GM12801 (cell line): ENCODE results near the gene PDE4B.

ENCODE experiments used
- TF ChIP-seq, protein P1 (sequence below): IDR thresholded peaks from one replicate; pipeline ENCODE4 v1.5.1; 2011; ENCODE audit warnings: control low read depth; ENCODE audit not compliant: insufficient read length; ENCODE audit errors: extremely low read depth

PDE4B gene

GRCh38 chr1:66332548-66332901 lies 539.8 kb downstream of the PDE4B start:
- TF ChIP-seq, protein P1, sequence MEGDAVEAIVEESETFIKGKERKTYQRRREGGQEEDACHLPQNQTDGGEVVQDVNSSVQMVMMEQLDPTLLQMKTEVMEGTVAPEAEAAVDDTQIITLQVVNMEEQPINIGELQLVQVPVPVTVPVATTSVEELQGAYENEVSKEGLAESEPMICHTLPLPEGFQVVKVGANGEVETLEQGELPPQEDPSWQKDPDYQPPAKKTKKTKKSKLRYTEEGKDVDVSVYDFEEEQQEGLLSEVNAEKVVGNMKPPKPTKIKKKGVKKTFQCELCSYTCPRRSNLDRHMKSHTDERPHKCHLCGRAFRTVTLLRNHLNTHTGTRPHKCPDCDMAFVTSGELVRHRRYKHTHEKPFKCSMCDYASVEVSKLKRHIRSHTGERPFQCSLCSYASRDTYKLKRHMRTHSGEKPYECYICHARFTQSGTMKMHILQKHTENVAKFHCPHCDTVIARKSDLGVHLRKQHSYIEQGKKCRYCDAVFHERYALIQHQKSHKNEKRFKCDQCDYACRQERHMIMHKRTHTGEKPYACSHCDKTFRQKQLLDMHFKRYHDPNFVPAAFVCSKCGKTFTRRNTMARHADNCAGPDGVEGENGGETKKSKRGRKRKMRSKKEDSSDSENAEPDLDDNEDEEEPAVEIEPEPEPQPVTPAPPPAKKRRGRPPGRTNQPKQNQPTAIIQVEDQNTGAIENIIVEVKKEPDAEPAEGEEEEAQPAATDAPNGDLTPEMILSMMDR = no peak

DNA sequence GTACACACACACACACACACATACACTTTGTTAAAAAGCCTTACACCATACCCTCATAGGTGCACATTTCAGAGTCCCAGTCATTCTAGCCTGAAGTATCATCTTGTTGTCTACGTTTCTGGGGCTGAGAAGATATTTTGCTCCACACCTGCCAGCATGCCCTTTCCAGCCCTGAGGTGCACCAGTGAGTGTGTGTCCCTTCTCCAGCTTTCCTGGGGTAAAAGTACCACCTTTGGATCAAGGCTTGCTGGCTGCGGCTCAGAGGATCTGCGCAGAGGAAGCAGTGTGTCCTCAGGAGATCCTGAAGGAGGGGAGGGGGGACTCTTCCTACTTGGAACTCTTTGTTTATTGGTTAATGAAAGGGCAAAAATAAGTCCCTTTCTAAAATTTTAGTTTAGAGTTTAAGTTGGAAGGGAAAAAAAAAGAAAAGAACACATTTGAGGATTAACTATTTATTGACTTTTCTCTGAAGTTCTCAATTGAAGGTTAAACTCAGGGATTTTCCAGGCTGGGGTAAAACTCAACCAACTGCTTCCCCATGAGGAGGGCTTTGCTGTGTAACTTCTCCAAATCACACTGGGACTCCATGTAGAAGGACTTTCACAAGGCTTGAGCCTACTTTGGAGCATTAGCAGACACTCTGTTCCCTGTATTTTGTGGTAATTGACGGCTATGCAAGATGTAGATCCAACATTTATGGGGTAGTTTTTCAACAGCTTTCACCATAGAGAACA lies 540.9 kb downstream of the PDE4B start:
- TF ChIP-seq, protein P1 = no peak

DNA sequence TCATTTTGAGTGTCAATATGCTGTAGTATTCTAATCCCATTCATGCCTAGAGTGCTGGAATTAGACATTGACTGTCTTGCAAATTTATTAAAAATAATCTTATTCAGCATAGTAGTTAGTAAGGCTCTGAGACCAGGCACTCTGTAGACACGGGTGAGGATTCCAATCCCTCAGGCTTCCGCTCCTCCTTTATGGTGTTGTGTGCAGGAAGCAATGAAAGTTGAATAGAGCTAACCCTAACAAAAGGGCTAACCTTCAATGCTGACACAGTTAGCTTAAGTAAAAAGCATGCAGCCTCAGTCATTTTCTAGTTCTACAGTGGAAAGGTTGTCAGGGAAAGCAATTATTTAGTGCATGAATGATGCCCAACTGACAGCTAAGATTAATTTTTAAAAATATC lies 541.6 kb downstream of the PDE4B start:
- TF ChIP-seq, protein P1 = no peak

DNA sequence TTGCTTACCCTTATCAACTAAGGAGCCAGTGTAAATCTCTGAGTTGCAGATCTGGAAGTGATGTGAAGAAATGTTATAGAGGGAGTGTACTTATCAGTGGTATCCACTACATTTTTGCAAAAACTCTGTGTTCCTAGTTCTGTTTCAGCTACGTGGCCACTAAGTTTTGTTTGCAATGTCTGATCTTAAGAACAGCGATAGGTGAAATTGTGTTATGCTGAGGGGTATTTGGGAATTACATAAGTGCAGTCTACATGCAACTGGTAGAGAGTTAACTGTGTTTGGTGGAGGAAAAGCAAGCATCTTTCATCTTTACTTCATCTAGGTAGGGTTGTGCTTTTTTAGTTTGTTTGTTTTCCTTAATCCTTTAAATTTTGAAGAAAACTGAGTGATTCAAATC lies 542.4 kb downstream of the PDE4B start:
- TF ChIP-seq, protein P1 = no peak

GRCh38 chr1:66335859-66336640 lies 543.4 kb downstream of the PDE4B start:
- TF ChIP-seq, protein P1 = no peak

GRCh38 chr1:66336641-66336990 lies 543.9 kb downstream of the PDE4B start:
- TF ChIP-seq, protein P1 = no peak

- TF ChIP-seq, protein P1 = no peak
Observed at GRCh38 chr1:66337249-66337648, 544.6 kb downstream of the PDE4B start.
